Stimulated activated naive CD8-positive, alpha-beta T cell treated with anti-CD3 and anti-CD28 coated beads, Interleukin-15, amount 100 ng/mL, for 72 hours (primary cell): ENCODE measurements around the gene ANKRD42.
"Not testable (repeated sequence)": the region's sequence is repeated elsewhere in the genome, so short reads cannot be mapped to it uniquely, and the experiment has no call there.

ENCODE experiments used
- ATAC-seq: fragments of 150-1000 bp; cut with Tn5 transposase; 2 replicates; pipeline ENCODE4 v1.10.0; 2021; ENCODE audit warnings: mild to moderate bottlenecking, moderate library complexity
- DNase-seq, 2 donors: peaks; one replicate each; pipeline ENCODE4 v3.0.0; 2021 to 2022
- H3K27ac Mint-ChIP-seq, 2 donors: one replicate each; pipeline ENCODE4 v1.8.0; 2022; ENCODE audit warnings: mild to moderate bottlenecking in 2 of 2, mixed read lengths in 2 of 2, moderate library complexity in 2 of 2
- H3K27me3 Mint-ChIP-seq: one replicate; pipeline ENCODE4 v1.8.0; 2022; ENCODE audit warnings: mixed read lengths
- H3K4me1 Mint-ChIP-seq: one replicate; pipeline ENCODE4 v1.8.0; 2022; ENCODE audit warnings: mild to moderate bottlenecking, mixed read lengths
- H3K4me3 Mint-ChIP-seq, 2 donors: one replicate each; pipeline ENCODE4 v1.8.0; 2022; ENCODE audit warnings: mild to moderate bottlenecking in 2 of 2, mixed read lengths in 2 of 2, moderate library complexity in 1 of 2
- H3K9me3 Mint-ChIP-seq, 2 donors: one replicate each; pipeline ENCODE4 v1.8.0; 2022; ENCODE audit warnings: mixed read lengths in 2 of 2

ANKRD42 gene

DNA sequence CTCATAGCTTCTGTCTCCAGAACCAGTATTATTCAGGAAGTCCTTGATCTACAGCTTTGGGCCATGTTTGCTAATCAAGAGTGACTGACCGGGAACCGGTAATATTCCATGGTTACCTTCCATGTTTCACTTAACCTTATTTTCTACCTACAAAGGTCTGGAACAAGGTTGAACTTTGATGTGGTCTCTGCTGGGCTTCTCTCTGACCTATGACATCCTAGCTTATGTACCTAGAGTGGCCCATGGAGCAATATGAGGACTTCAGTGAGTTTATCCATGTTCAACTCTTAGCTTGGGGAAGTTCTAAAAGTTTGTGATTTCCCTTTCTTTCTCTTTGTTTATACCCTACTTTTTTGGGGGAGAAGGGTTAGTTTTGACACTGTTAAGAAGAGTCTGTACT, 59.4 kb downstream of the ANKRD42 start:
- DNase-seq (no peak), ATAC-seq (no peak)
- Mint-ChIP-seq H3K4me3 (no peak overlapping the region), H3K4me1 (peaks cover 7% of the 10 kb centered on the region), H3K9me3 (no peaks in the 10 kb centered on the region), H3K27me3 (no peaks in the 10 kb centered on the region), H3K27ac (no peak overlapping the region)

- H3K9me3 Mint-ChIP-seq, result no peaks in the 10 kb centered on the region
- no peak for ATAC-seq
These were observed 61.9 kb downstream of the ANKRD42 start for GRCh38 chr11:83255366-83255765.

GRCh38 chr11:83256602-83257340, 63.3 kb downstream of the ANKRD42 start:
- Mint-ChIP-seq H3K27me3 (no peaks in the 10 kb centered on the region), H3K27ac (peak overlapping the region; percentile 19 to 64), H3K9me3 (no peaks in the 10 kb centered on the region), H3K4me3 (no peak overlapping the region), H3K4me1 (no peaks in the 10 kb centered on the region)
- DNase-seq, result no peak
- no peak for ATAC-seq

More at GRCh38 chr11:83255366-83255765, 61.9 kb downstream of the ANKRD42 start:
- Mint-ChIP-seq H3K27me3 (no peaks in the 10 kb centered on the region), H3K4me3 (no peak overlapping the region), H3K27ac (no peak overlapping the region), H3K4me1 (no peaks in the 10 kb centered on the region)
- no peak for DNase-seq

DNA sequence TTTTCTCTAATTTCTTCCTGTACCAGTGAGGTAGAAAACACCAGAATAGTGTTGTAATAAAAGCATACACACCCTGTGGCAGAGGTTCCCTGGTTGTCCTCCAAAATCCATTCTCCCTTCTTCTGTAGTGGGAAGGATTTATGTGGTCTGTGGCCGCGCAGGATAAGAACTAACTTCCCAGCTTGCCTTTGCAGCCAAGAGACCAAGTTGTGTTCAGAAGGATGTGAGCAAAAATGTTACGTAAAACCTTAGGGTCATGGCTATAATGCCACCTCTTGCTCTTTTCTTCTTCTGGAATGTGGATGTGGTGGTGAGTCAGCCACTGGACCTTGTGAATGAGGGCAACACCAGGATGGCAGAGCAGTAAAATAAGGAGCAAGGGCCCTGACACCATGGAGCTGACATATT, 64.3 kb downstream of the ANKRD42 start:
- no peaks in the 10 kb centered on the region for H3K9me3 Mint-ChIP-seq
- H3K4me3 Mint-ChIP-seq, result no peak overlapping the region
- no peak for ATAC-seq
- H3K27ac Mint-ChIP-seq, result no peak overlapping the region
- H3K4me1 Mint-ChIP-seq, result no peaks in the 10 kb centered on the region
- no peak for DNase-seq
- H3K27me3 Mint-ChIP-seq, result no peaks in the 10 kb centered on the region

DNA sequence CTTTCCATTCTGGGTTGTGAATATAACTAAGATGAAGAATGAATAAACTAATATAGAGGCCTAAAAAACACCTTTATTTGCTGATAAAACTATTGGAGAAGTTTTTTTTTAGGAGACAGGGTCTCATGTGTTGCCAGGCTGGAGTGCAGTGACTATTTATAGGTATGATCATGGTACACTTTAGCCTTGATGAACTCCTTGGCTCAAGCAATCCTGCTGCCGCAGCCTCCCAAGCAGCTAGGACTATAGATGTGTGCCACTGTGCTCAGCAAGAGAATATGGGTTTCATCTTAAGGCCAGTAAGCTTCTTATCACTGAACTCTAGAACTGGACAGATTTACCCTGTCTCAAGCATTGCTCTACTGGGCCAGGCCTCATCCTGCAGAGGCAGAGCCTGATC, 66.0 kb downstream of the ANKRD42 start:
- H3K4me3 Mint-ChIP-seq, result no peak overlapping the region
- no peak overlapping the region for H3K27ac Mint-ChIP-seq
- H3K4me1 Mint-ChIP-seq, result no peaks in the 10 kb centered on the region
- no peaks in the 10 kb centered on the region for H3K27me3 Mint-ChIP-seq
- H3K9me3 Mint-ChIP-seq, result no peaks in the 10 kb centered on the region
- DNase-seq (no peak), ATAC-seq (no peak)

DNA sequence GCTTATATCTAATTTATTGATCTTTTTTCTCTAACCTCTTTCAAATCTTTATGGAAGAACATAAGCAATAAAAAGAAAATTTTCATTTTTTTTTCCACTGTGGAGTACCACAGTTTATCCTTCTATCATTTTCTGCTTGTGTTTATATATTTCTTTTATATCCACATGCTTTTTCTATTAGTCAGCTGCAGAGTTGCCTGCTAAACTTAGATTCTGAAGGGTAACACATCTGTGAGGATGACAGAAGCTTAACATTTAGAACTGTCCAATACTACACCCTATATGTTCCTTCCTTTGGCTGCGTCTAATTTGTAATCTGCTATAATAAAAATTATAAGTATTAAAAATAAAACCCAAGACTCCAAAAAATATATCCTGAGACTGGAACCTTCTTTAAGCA, 71.8 kb downstream of the ANKRD42 start:
- Mint-ChIP-seq H3K9me3 (no peaks in the 10 kb centered on the region), H3K4me3 (no peak overlapping the region), H3K27ac (no peak overlapping the region), H3K4me1 (peaks cover 14% of the 10 kb centered on the region), H3K27me3 (no peaks in the 10 kb centered on the region)
- no peak for DNase-seq
- ATAC-seq, result no peak

DNA sequence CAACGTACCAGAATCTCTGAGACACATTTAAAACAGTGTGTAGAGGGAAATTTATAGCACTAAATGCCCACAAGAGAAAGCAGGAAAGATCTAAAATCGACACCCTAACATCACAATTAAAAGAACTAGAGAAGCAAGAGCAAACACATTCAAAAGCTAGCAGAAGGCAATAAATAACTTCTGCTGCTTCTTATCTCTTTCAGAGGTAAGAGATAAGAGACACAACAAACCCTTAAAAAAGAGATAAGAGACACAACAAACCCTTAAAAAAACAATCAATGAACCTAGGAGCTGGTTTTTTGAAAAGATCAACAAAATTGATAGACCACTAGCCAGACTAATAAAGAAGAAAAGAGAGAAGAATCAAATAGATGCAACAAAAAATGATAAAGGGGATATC, 75.6 kb downstream of the ANKRD42 start:
- H3K27me3 Mint-ChIP-seq, H3K4me3 Mint-ChIP-seq, ATAC-seq, DNase-seq, H3K9me3 Mint-ChIP-seq: not testable (repeated sequence)
- peaks cover 22% of the 10 kb centered on the region for H3K4me1 Mint-ChIP-seq
- H3K27ac Mint-ChIP-seq, result peak overlapping the region in 1 of 2 donors; percentile 75

DNA sequence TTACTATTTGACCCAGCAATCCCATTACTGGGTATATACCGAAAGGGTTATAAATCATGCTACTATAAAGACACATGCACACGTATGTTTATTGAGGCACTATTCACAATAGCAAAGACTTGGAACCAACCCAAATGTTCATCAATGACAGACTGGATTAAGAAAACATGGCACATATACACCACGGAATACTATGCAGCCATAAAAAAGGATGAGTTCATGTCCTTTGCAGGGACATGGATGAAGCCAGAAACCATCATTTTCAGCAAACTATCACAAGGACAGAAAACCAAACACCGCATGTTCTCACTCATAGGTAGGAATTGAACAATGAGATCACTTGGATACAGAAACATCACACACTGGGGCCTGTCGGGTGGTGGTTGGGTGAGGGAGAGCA, 78.2 kb downstream of the ANKRD42 start:
- not testable (repeated sequence) for DNase-seq, H3K27me3 Mint-ChIP-seq, H3K27ac Mint-ChIP-seq, H3K9me3 Mint-ChIP-seq, H3K4me3 Mint-ChIP-seq, ATAC-seq
- H3K4me1 Mint-ChIP-seq, result peaks cover 22% of the 10 kb centered on the region

GRCh38 chr11:83272627-83273026, 79.1 kb downstream of the ANKRD42 start:
- Mint-ChIP-seq H3K4me3 (no peak overlapping the region), H3K4me1 (peaks cover 22% of the 10 kb centered on the region), H3K27ac (peak overlapping the region in 1 of 2 donors; percentile 22), H3K9me3 (no peaks in the 10 kb centered on the region), H3K27me3 (no peaks in the 10 kb centered on the region)
- ATAC-seq (peak; percentile 37), DNase-seq (no peak)

- no peak overlapping the region for H3K4me3 Mint-ChIP-seq
- no peak for ATAC-seq
- no peak for DNase-seq
- H3K9me3 Mint-ChIP-seq, result no peaks in the 10 kb centered on the region
- no peak overlapping the region for H3K27ac Mint-ChIP-seq
- H3K27me3 Mint-ChIP-seq, result no peaks in the 10 kb centered on the region
- H3K4me1 Mint-ChIP-seq, result peaks cover 14% of the 10 kb centered on the region
These were observed 82.6 kb downstream of the ANKRD42 start for GRCh38 chr11:83275888-83276641.

- Mint-ChIP-seq H3K9me3 (no peaks in the 10 kb centered on the region), H3K4me3 (no peak overlapping the region), H3K27ac (no peak overlapping the region), H3K4me1 (peaks cover 20% of the 10 kb centered on the region), H3K27me3 (no peaks in the 10 kb centered on the region)
- ATAC-seq, result no peak
- DNase-seq, result no peak
These were observed 84.8 kb downstream of the ANKRD42 start for GRCh38 chr11:83278351-83278750.

- no peak for ATAC-seq
- H3K9me3 Mint-ChIP-seq, result no peaks in the 10 kb centered on the region
- H3K27ac Mint-ChIP-seq, result no peak overlapping the region
- H3K4me3 Mint-ChIP-seq, result no peak overlapping the region
- no peak for DNase-seq
- peaks cover 34% of the 10 kb centered on the region for H3K4me1 Mint-ChIP-seq
- H3K27me3 Mint-ChIP-seq, result no peaks in the 10 kb centered on the region
These were observed 86.7 kb downstream of the ANKRD42 start for GRCh38 chr11:83280256-83280655.

GRCh38 chr11:83282084-83282716, 88.7 kb downstream of the ANKRD42 start:
- Mint-ChIP-seq H3K9me3 (peaks cover 0 to 2% of the 10 kb centered on the region in 2 donors), H3K4me3 (peak overlapping the region in 1 of 2 donors; percentile 26), H3K4me1 (peaks cover 34% of the 10 kb centered on the region), H3K27ac (no peak overlapping the region), H3K27me3 (no peaks in the 10 kb centered on the region)
- DNase-seq (no peak), ATAC-seq (no peak)

DNA sequence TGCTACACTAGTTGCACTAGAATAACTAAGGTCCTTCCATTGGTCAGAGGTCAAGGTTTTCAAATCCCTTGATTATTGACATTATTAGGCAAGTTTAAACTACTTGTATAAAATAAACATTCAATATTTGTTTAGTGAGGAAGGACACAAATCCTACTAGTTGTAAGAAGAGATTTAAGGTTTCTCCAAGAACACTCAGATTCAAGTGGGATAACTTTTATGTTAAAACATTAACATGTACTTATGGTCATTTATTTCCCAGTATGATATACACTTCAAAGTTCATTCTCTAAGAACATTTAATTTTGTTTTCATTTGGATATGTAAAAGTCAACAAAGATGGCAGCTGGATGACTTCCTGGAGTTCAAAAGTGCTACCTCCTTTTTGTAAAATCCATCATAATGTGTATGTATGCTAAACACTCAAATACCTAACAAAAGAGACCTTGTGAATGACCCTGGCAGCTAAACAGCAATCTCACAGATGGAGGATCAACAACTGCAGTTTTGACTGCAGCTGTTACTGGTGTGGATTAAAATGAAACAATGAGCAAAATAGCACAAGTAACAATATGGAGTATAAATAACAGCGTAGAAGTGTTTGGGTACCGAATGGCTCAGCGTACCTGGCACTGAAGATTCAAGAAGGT, 91.1 kb downstream of the ANKRD42 start:
- ATAC-seq, result no peak
- Mint-ChIP-seq H3K4me1 (peaks cover 34% of the 10 kb centered on the region), H3K9me3 (peaks cover 0 to 3% of the 10 kb centered on the region in 2 donors), H3K27me3 (no peaks in the 10 kb centered on the region), H3K4me3 (peak overlapping the region; percentile 86 to 97), H3K27ac (peak overlapping the region; percentile 98 to 100)
- DNase-seq, result no peak

- Mint-ChIP-seq H3K9me3 (peaks cover 0 to 3% of the 10 kb centered on the region in 2 donors), H3K27me3 (no peaks in the 10 kb centered on the region), H3K27ac (peak overlapping the region; percentile 98 to 100), H3K4me3 (peak overlapping the region; percentile 86 to 97), H3K4me1 (peaks cover 32% of the 10 kb centered on the region)
- no peak for DNase-seq
- peak; percentile 56 for ATAC-seq
These were observed 91.7 kb downstream of the ANKRD42 start for GRCh38 chr11:83285151-83285770.
